Measurements from ENCODE around the gene LRIG3. TPM values are rescaled to one million over a fixed set of nuclear protein-coding genes. Genes with fewer than 3 reads are reported as not detected.
A peak's percentile ranks its signal among the peaks of the same experiment; 100 is the strongest.

Gene LRIG3
- total RNA-seq, 1 donor = 88.8 TPM

- no peak overlapping the region for H3K4me3 ChIP-seq (ENCODE audit: low read depth, low read length)
- no peak for DNase-seq (ENCODE audit: low read depth)
- TF ChIP-seq CTCF (IDR thresholded peaks at IDR 0.05; ENCODE audit: insufficient read depth, low read length) = no peak
Measured at GRCh38 chr12:58883576-58884334, 36.5 kb downstream of the LRIG3 start.

- DNase-seq (ENCODE audit: low read depth) = no peak
- no peak for TF ChIP-seq CTCF (IDR thresholded peaks at IDR 0.05; ENCODE audit: insufficient read depth, low read length)
- H3K4me3 ChIP-seq (ENCODE audit: low read depth, low read length) = no peak overlapping the region
Measured at GRCh38 chr12:58882826-58883225, 37.5 kb downstream of the LRIG3 start.

GRCh38 chr12:58881816-58882215 lies 38.5 kb downstream of the LRIG3 start:
- H3K4me3 ChIP-seq (ENCODE audit: low read depth, low read length) = no peak overlapping the region
- TF ChIP-seq CTCF (IDR thresholded peaks at IDR 0.05; ENCODE audit: insufficient read depth, low read length) = no peak
- DNase-seq (ENCODE audit: low read depth) = no peak

GRCh38 chr12:58880639-58881038 lies 39.7 kb downstream of the LRIG3 start:
- TF ChIP-seq CTCF (IDR thresholded peaks at IDR 0.05; ENCODE audit: insufficient read depth, low read length) = no peak
- no peak for DNase-seq (ENCODE audit: low read depth)
- no peak overlapping the region for H3K4me3 ChIP-seq (ENCODE audit: low read depth, low read length)

- no peak for TF ChIP-seq CTCF (IDR thresholded peaks at IDR 0.05; ENCODE audit: insufficient read depth, low read length)
- peak; percentile 45 for DNase-seq (ENCODE audit: low read depth)
- H3K4me3 ChIP-seq (ENCODE audit: low read depth, low read length) = no peak overlapping the region
Measured at GRCh38 chr12:58877243-58877743, 43.0 kb downstream of the LRIG3 start.

GRCh38 chr12:58873496-58873895 lies 46.8 kb downstream of the LRIG3 start:
- TF ChIP-seq CTCF (IDR thresholded peaks at IDR 0.05; ENCODE audit: insufficient read depth, low read length) = no peak
- H3K4me3 ChIP-seq (ENCODE audit: low read depth, low read length) = no peak overlapping the region
- no peak for DNase-seq (ENCODE audit: low read depth)

Data from fibroblast of the aortic adventitia (primary cell).